IMR-90 (cell line): ENCODE data around the gene RBFOX1. TPM values are rescaled to one million over a fixed set of nuclear protein-coding genes. Genes with fewer than 3 reads are reported as not detected.

ENCODE experiments used
- ATAC-seq: fragments of 200-7000 bp; cut with Tn5 transposase; 2 replicates; pipeline ENCODE4 v1.9.1; 2020; ENCODE audit warnings: low read depth, mild to moderate bottlenecking, moderate library complexity
- BruUV-seq: library from RNA; stranded (reverse); fragments of 400-500 nt; replicated peaks from 2 replicates; lab custom pipeline; 2021; lab: Mats Ljungman, UMichigan
- CTCF ChIA-PET: fragments of 300-600 bp; formaldehyde crosslinking; extraction: SDS; loops from one replicate; lab custom pipeline; 2021; ENCODE audit warnings: antibody characterized with exemption; lab: Yijun Ruan, JAX
- POLR2A ChIA-PET: fragments of 300-600 bp; sonication (Branson Sonifier 250); formaldehyde crosslinking; loops from one replicate; lab custom pipeline; 2022; ENCODE audit warnings: antibody characterized with exemption; ENCODE audit not compliant: unreplicated experiment; lab: Charles Lee
- DNase-seq: peaks from one replicate; pipeline ENCODE4 v3.0.0; 2013
- H2AFZ ChIP-seq: replicated peaks from 2 replicates; pipeline ENCODE3; 2013; ENCODE audit warnings: low read length, mild to moderate bottlenecking; ENCODE audit not compliant: poor library complexity
- H2AK5ac ChIP-seq: 2 replicates; pipeline ENCODE4 v1.6.1; 2013; ENCODE audit warnings: low read depth, low read length, inconsistent platforms
- H2AK9ac ChIP-seq: replicated peaks from 2 replicates; pipeline ENCODE3; 2013; ENCODE audit warnings: mild to moderate bottlenecking, low read depth, low read length, moderate library complexity; ENCODE audit not compliant: poor library complexity
- H2BK120ac ChIP-seq: 2 replicates; pipeline ENCODE4 v1.6.1; 2013; ENCODE audit warnings: low read depth, low read length, inconsistent platforms
- H2BK15ac ChIP-seq: 3 replicates; pipeline ENCODE4 v1.6.1; 2013; ENCODE audit warnings: low read depth, low read length, inconsistent platforms
- H2BK20ac ChIP-seq: 2 replicates; pipeline ENCODE4 v1.6.1; 2013; ENCODE audit warnings: low read depth, mild to moderate bottlenecking, inconsistent platforms, low read length, moderate library complexity
- H2BK5ac ChIP-seq: 2 replicates; pipeline ENCODE4 v1.6.1; 2013; ENCODE audit warnings: mild to moderate bottlenecking, low read depth, low read length, inconsistent platforms; ENCODE audit not compliant: poor library complexity, severe bottlenecking
- H3K14ac ChIP-seq: replicated peaks from 2 replicates; pipeline ENCODE4 v1.6.1; 2013; ENCODE audit warnings: low read depth, low read length, inconsistent platforms
- H3K18ac ChIP-seq: 2 replicates; pipeline ENCODE4 v1.6.1; 2013; ENCODE audit warnings: low read depth, low read length, control low read depth
- H3K23ac ChIP-seq: 2 replicates; pipeline ENCODE4 v1.6.1; 2013; ENCODE audit warnings: low read depth, low read length, inconsistent platforms
- H3K27ac ChIP-seq: 2 replicates; pipeline ENCODE4 v1.5.1; 2013; ENCODE audit warnings: mild to moderate bottlenecking, control low read depth, low read length; ENCODE audit not compliant: insufficient read depth
- H3K27me3 ChIP-seq: 2 replicates; pipeline ENCODE4 v1.6.1; 2013; ENCODE audit warnings: low read length; ENCODE audit not compliant: control insufficient read depth, insufficient read depth
- H3K36me3 ChIP-seq: 2 replicates; pipeline ENCODE4 v1.6.1; 2013; ENCODE audit warnings: low read length, mixed read lengths; ENCODE audit not compliant: control insufficient read depth, insufficient read depth
- H3K4ac ChIP-seq: 2 replicates; pipeline ENCODE4 v1.6.1; 2013; ENCODE audit warnings: low read depth, low read length, inconsistent platforms
- H3K4me1 ChIP-seq: 2 replicates; pipeline ENCODE4 v1.6.1; 2013; ENCODE audit warnings: low read length, mixed read lengths; ENCODE audit not compliant: control insufficient read depth, insufficient read depth
- H3K4me2 ChIP-seq: 2 replicates; pipeline ENCODE4 v1.6.1; 2013; ENCODE audit warnings: low read depth, mild to moderate bottlenecking, control low read depth, low read length, moderate library complexity
- H3K4me3 ChIP-seq: 2 replicates; pipeline ENCODE4 v1.5.1; 2013; ENCODE audit warnings: low read depth, mild to moderate bottlenecking, control low read depth, low read length, moderate library complexity; ENCODE audit not compliant: insufficient read depth
- H3K56ac ChIP-seq: 2 replicates; pipeline ENCODE4 v1.6.1; 2013; ENCODE audit warnings: low read length, inconsistent platforms; ENCODE audit not compliant: insufficient read depth; ENCODE audit errors: extremely low read depth
- H3K79me1 ChIP-seq, 2 experiments: 2 replicates each; pipeline ENCODE4 v1.6.1; 2013; ENCODE audit warnings: low read length in 2 of 2, inconsistent platforms in 1 of 2, low read depth in 1 of 2
- H3K9ac ChIP-seq: 2 replicates; pipeline ENCODE4 v1.6.1; 2013; ENCODE audit warnings: low read depth, low read length, control low read depth
- H3K9me1 ChIP-seq: 2 replicates; pipeline ENCODE4 v1.6.1; 2013; ENCODE audit warnings: low read length, inconsistent platforms; ENCODE audit not compliant: insufficient read depth
- H3K9me3 ChIP-seq: 2 replicates; pipeline ENCODE4 v1.6.1; 2013; ENCODE audit warnings: low read length; ENCODE audit not compliant: control insufficient read depth, insufficient read depth
- H4K20me1 ChIP-seq: 2 replicates; pipeline ENCODE4 v1.6.1; 2013; ENCODE audit warnings: low read length, inconsistent platforms; ENCODE audit not compliant: insufficient read depth
- H4K5ac ChIP-seq: 2 replicates; pipeline ENCODE4 v1.6.1; 2013; ENCODE audit warnings: mild to moderate bottlenecking, low read depth, low read length, control low read depth
- H4K8ac ChIP-seq, 2 experiments: 2 replicates each; pipeline ENCODE4 v1.6.1; 2013; ENCODE audit warnings: low read depth in 2 of 2, low read length in 2 of 2, control low read depth in 1 of 2, inconsistent platforms in 1 of 2
- H4K91ac ChIP-seq: 2 replicates; pipeline ENCODE4 v1.6.1; 2013; ENCODE audit warnings: low read depth, low read length, inconsistent platforms; ENCODE audit not compliant: insufficient read depth
- BHLHE40 ChIP-seq: fragments of 150-350 bp; IDR thresholded peaks from 2 replicates; pipeline ENCODE4 v1.6.1; 2016; ENCODE audit warnings: mild to moderate bottlenecking, low read depth, low read length
- CEBPB ChIP-seq: IDR thresholded peaks from 2 replicates; pipeline ENCODE4 v1.6.1; 2012; ENCODE audit warnings: low read depth, low read length, improper control_type of control experiment
- CHD1 ChIP-seq: IDR thresholded peaks from 2 replicates; pipeline ENCODE4 v1.6.1; 2012; ENCODE audit warnings: low read depth, low read length, improper control_type of control experiment
- CTCF ChIP-seq: conservative IDR thresholded peaks from 2 replicates; pipeline ENCODE4 v1.5.1; 2012; ENCODE audit warnings: mild to moderate bottlenecking, low read depth, low read length, improper control_type of control experiment
- ELK1 ChIP-seq: fragments of 150-350 bp; IDR thresholded peaks from 2 replicates; pipeline ENCODE4 v1.6.1; 2016; ENCODE audit warnings: low read depth, mild to moderate bottlenecking, low read length, moderate library complexity, borderline replicate concordance
- FOS ChIP-seq: fragments of 150-350 bp; IDR thresholded peaks from 2 replicates; pipeline ENCODE4 v1.6.1; 2016; ENCODE audit warnings: low read depth, low read length
- MAZ ChIP-seq: IDR thresholded peaks from 2 replicates; pipeline ENCODE4 v1.6.1; 2012; ENCODE audit warnings: low read depth, mild to moderate bottlenecking, low read length, improper control_type of control experiment, moderate library complexity, borderline replicate concordance
- MXI1 ChIP-seq: IDR thresholded peaks from 2 replicates; pipeline ENCODE4 v1.6.1; 2012; ENCODE audit warnings: low read depth, mild to moderate bottlenecking, low read length, moderate library complexity, borderline replicate concordance
- NFE2L2 ChIP-seq: fragments of 150-350 bp; IDR thresholded peaks from 2 replicates; pipeline ENCODE4 v1.6.1; 2016; ENCODE audit warnings: low read depth, mild to moderate bottlenecking, low read length
- POLR2A ChIP-seq: IDR thresholded peaks from 2 replicates; pipeline ENCODE4 v1.6.1; 2012; ENCODE audit warnings: mild to moderate bottlenecking, low read depth, low read length
- RAD21 ChIP-seq: IDR thresholded peaks from 2 replicates; pipeline ENCODE4 v1.6.1; 2012; ENCODE audit warnings: low read length, improper control_type of control experiment
- RCOR1 ChIP-seq: IDR thresholded peaks from 2 replicates; pipeline ENCODE4 v1.6.1; 2012; ENCODE audit warnings: mild to moderate bottlenecking, low read length, improper control_type of control experiment; ENCODE audit not compliant: insufficient replicate concordance
- RFX5 ChIP-seq: IDR thresholded peaks from 2 replicates; pipeline ENCODE4 v1.8.0; 2012; ENCODE audit warnings: low read depth, mild to moderate bottlenecking, low read length, moderate library complexity
- SMC3 ChIP-seq: fragments of 150-350 bp; IDR thresholded peaks from 2 replicates; pipeline ENCODE4 v1.6.1; 2016; ENCODE audit warnings: low read depth, mild to moderate bottlenecking, antibody characterized with exemption, low read length, moderate library complexity
- dilution Hi-C: fragments of 300-500 bp; cut with HindIII; formaldehyde crosslinking; loops from one replicate; pipeline ENCODE4 v1.14.3; 2018; ENCODE audit warnings: low sequenced_read_pairs; ENCODE audit not compliant: unreplicated experiment
- in situ Hi-C: fragments of 300-500 bp; cut with MboI; formaldehyde crosslinking; loops from 3 replicates; pipeline ENCODE4 v1.14.3; 2019; ENCODE audit warnings: low sequenced_read_pairs, inconsistent platforms, mixed read lengths
- intact Hi-C: fragments of 100-400 bp; cut with micrococcal nuclease; formaldehyde crosslinking; loops from 2 replicates; pipeline ENCODE4 v1.10.0; 2022
- polyA plus RNA-seq, 3 experiments: library from polyadenylated mRNA; depleted of rRNA; stranded (reverse); fragments of >200 nt; gene quantifications; 2 replicates each; pipeline ENCODE4 v1.2.3, GENCODE V29; 2012; ENCODE audit warnings: low replicate concordance in 1 of 3
- total RNA-seq: library from RNA; depleted of rRNA; stranded (reverse); fragments of >200 nt; gene quantifications from 2 replicates; pipeline ENCODE4 v1.2.3, GENCODE V29; 2012

Gene RBFOX1
- total and polyA plus RNA-seq, 2 of the 4 experiments (the other 2 are of a cell fraction): not detected

GRCh38 chr16:7316281-7316888, 16.3 kb upstream of the RBFOX1 start:
- no peak overlapping the region for H3K4me2 ChIP-seq
- H3K4me1 ChIP-seq: no peaks in the 10 kb centered on the region
- no peaks in the 10 kb centered on the region for H3K9me1 ChIP-seq
- H4K91ac ChIP-seq: no peak overlapping the region
- in situ Hi-C loops: no loop called here
- no peaks in the 10 kb centered on the region for H4K20me1 ChIP-seq
- H3K4me3 ChIP-seq: no peak overlapping the region
- no peaks in the 10 kb centered on the region for H3K27me3 ChIP-seq
- no peaks in the 10 kb centered on the region for H3K36me3 ChIP-seq
- no peak overlapping the region for H3K56ac ChIP-seq
- TF ChIP-seq RFX5 (no peak), RCOR1 (no peak), SMC3 (no peak), CHD1 (no peak), CEBPB (no peak), NFE2L2 (no peak), RAD21 (no peak), BHLHE40 (no peak), FOS (no peak), POLR2A (no peak), CTCF (no peak), ELK1 (no peak), MXI1 (no peak), MAZ (no peak)
- no peak overlapping the region for H4K5ac ChIP-seq
- CTCF ChIA-PET: no interaction called here
- BruUV-seq: no TSS peak
- POLR2A ChIA-PET: no interaction called here
- no peak overlapping the region for H2BK5ac ChIP-seq
- no peak overlapping the region for H3K23ac ChIP-seq
- ATAC-seq: no peak
- H3K9ac ChIP-seq: no peak overlapping the region
- no peak overlapping the region for H2BK15ac ChIP-seq
- H3K9me3 ChIP-seq: peaks cover 15% of the 10 kb centered on the region
- no peak overlapping the region for H3K4ac ChIP-seq
- dilution Hi-C loops: no loop called here
- DNase-seq: no peak
- no peaks in the 10 kb centered on the region for H3K79me1 ChIP-seq
- H4K8ac ChIP-seq: no peak overlapping the region
- no peak overlapping the region for H3K14ac ChIP-seq
- no peak overlapping the region for H2AK5ac ChIP-seq
- intact Hi-C loops: no loop called here
- no peak overlapping the region for H3K27ac ChIP-seq
- H2BK120ac ChIP-seq: no peak overlapping the region
- no peak overlapping the region for H2AK9ac ChIP-seq
- H2BK20ac ChIP-seq: no peak overlapping the region
- no peak overlapping the region for H3K18ac ChIP-seq
- no peak overlapping the region for H2AFZ ChIP-seq
